Mesendoderm (in vitro differentiated cells): ENCODE measurements around the gene ITGAL.

Experiments
- DNase-seq: peaks from one replicate; pipeline ENCODE4 v3.0.0; 2013
- H2AK5ac ChIP-seq: 2 replicates; pipeline ENCODE4 v1.6.1; 2013; ENCODE audit warnings: low read length, inconsistent platforms
- H2BK120ac ChIP-seq: 2 replicates; pipeline ENCODE4 v1.6.1; 2013; ENCODE audit warnings: low read depth, mild to moderate bottlenecking, low read length, moderate library complexity, mixed read lengths
- H2BK15ac ChIP-seq: replicated peaks from 2 replicates; pipeline ENCODE4 v1.6.1; 2013; ENCODE audit warnings: low read depth, mild to moderate bottlenecking, moderate library complexity
- H2BK5ac ChIP-seq: 2 replicates; pipeline ENCODE4 v1.6.1; 2013; ENCODE audit warnings: low read length, inconsistent platforms
- H3K18ac ChIP-seq: 2 replicates; pipeline ENCODE4 v1.6.1; 2013; ENCODE audit warnings: mild to moderate bottlenecking, low read length, mixed read lengths
- H3K23ac ChIP-seq: one replicate; pipeline ENCODE4 v1.6.1; 2013; ENCODE audit warnings: low read length
- H3K27ac ChIP-seq: 2 replicates; pipeline ENCODE4 v1.5.1; 2013; ENCODE audit warnings: low read depth, mild to moderate bottlenecking, inconsistent platforms, low read length, moderate library complexity
- H3K27me3 ChIP-seq: 2 replicates; pipeline ENCODE4 v1.6.1; 2013; ENCODE audit warnings: low read length, control low read depth, mild to moderate bottlenecking, inconsistent platforms; ENCODE audit not compliant: insufficient read depth, poor library complexity
- H3K36me3 ChIP-seq: 2 replicates; pipeline ENCODE4 v1.6.1; 2013; ENCODE audit warnings: low read length, inconsistent platforms; ENCODE audit not compliant: control insufficient read depth, insufficient read depth
- H3K4ac ChIP-seq: one replicate; pipeline ENCODE4 v1.6.1; 2013; ENCODE audit warnings: low read depth, mild to moderate bottlenecking, low read length, moderate library complexity
- H3K4me1 ChIP-seq: 2 replicates; pipeline ENCODE4 v1.6.1; 2013; ENCODE audit warnings: low read depth, low read length, inconsistent platforms; ENCODE audit not compliant: control insufficient read depth
- H3K4me2 ChIP-seq: 2 replicates; pipeline ENCODE4 v1.6.1; 2013; ENCODE audit warnings: low read length
- H3K4me3 ChIP-seq: 2 replicates; pipeline ENCODE4 v1.5.1; 2013; ENCODE audit warnings: mild to moderate bottlenecking, low read length
- H3K56ac ChIP-seq: one replicate; pipeline ENCODE4 v1.6.1; 2013; ENCODE audit warnings: low read length
- H3K79me1 ChIP-seq: 2 replicates; pipeline ENCODE4 v1.6.1; 2013; ENCODE audit warnings: low read length, inconsistent platforms
- H3K79me2 ChIP-seq: 2 replicates; pipeline ENCODE4 v1.6.1; 2013; ENCODE audit warnings: mild to moderate bottlenecking, low read length; ENCODE audit not compliant: control insufficient read depth, insufficient read depth
- H3K9ac ChIP-seq: 2 replicates; pipeline ENCODE4 v1.6.1; 2013; ENCODE audit warnings: low read length, inconsistent platforms
- H4K5ac ChIP-seq: one replicate; pipeline ENCODE4 v1.6.1; 2013; ENCODE audit warnings: low read length
- H4K8ac ChIP-seq: one replicate; pipeline ENCODE4 v1.6.1; 2013; ENCODE audit warnings: low read depth, mild to moderate bottlenecking, control low read depth, low read length, moderate library complexity
- WGBS: extraction: QIAGEN DNeasy Blood & Tissue Kit; methylation state at CpG from one replicate; pipeline ENCODE4 v1.1.7; 2013; ENCODE audit warnings: low lambda C conversion rate, missing lambda C conversion rate; ENCODE audit not compliant: insufficient coverage; ENCODE audit errors: extremely low coverage; 5-methylcytosine and 5-hydroxymethylcytosine counted together

The ITGAL gene

GRCh38 chr16:30511509-30511908 is 39.0 kb downstream of the ITGAL start:
- no peak overlapping the region for H4K8ac ChIP-seq
- H3K4ac ChIP-seq: no peak overlapping the region
- no peak overlapping the region for H3K4me3 ChIP-seq
- no peaks in the 10 kb centered on the region for H3K4me1 ChIP-seq
- no peak overlapping the region for H2BK5ac ChIP-seq
- no CpG with 5 or more reads among the region's 3 CpGs for WGBS
- H3K9ac ChIP-seq: no peak overlapping the region
- no peaks in the 10 kb centered on the region for H3K36me3 ChIP-seq
- H2BK120ac ChIP-seq: no peak overlapping the region
- no peak overlapping the region for H2BK15ac ChIP-seq
- no peak overlapping the region for H3K4me2 ChIP-seq
- H2AK5ac ChIP-seq: no peak overlapping the region
- no peak overlapping the region for H3K56ac ChIP-seq
- no peak overlapping the region for H3K23ac ChIP-seq
- no peaks in the 10 kb centered on the region for H3K79me2 ChIP-seq
- H3K27ac ChIP-seq: no peak overlapping the region
- H3K27me3 ChIP-seq: no peaks in the 10 kb centered on the region
- H4K5ac ChIP-seq: no peak overlapping the region
- DNase-seq: no peak
- no peak overlapping the region for H3K18ac ChIP-seq
- no peaks in the 10 kb centered on the region for H3K79me1 ChIP-seq

- no peak overlapping the region for H4K5ac ChIP-seq
- no CpG with 5 or more reads among the region's 2 CpGs for WGBS
- H2BK120ac ChIP-seq: no peak overlapping the region
- no peaks in the 10 kb centered on the region for H3K79me2 ChIP-seq
- H3K18ac ChIP-seq: no peak overlapping the region
- H3K4me2 ChIP-seq: no peak overlapping the region
- no peak overlapping the region for H3K4ac ChIP-seq
- H3K36me3 ChIP-seq: no peaks in the 10 kb centered on the region
- H3K56ac ChIP-seq: no peak overlapping the region
- no peak overlapping the region for H3K23ac ChIP-seq
- H3K4me1 ChIP-seq: no peaks in the 10 kb centered on the region
- no peaks in the 10 kb centered on the region for H3K79me1 ChIP-seq
- no peak overlapping the region for H2BK5ac ChIP-seq
- no peak overlapping the region for H4K8ac ChIP-seq
- H2AK5ac ChIP-seq: no peak overlapping the region
- no peak overlapping the region for H3K9ac ChIP-seq
- no peaks in the 10 kb centered on the region for H3K27me3 ChIP-seq
- no peak overlapping the region for H3K4me3 ChIP-seq
- DNase-seq: no peak
- no peak overlapping the region for H3K27ac ChIP-seq
- H2BK15ac ChIP-seq: no peak overlapping the region
Observed at GRCh38 chr16:30515275-30515674, 42.7 kb downstream of the ITGAL start.

- no peak overlapping the region for H4K5ac ChIP-seq
- H3K56ac ChIP-seq: no peak overlapping the region
- H3K79me1 ChIP-seq: no peaks in the 10 kb centered on the region
- no peak overlapping the region for H3K23ac ChIP-seq
- H4K8ac ChIP-seq: no peak overlapping the region
- H3K18ac ChIP-seq: no peak overlapping the region
- no peak overlapping the region for H2BK15ac ChIP-seq
- no peak overlapping the region for H2AK5ac ChIP-seq
- H3K36me3 ChIP-seq: no peaks in the 10 kb centered on the region
- no peak overlapping the region for H3K4me2 ChIP-seq
- H3K27me3 ChIP-seq: no peaks in the 10 kb centered on the region
- no peak overlapping the region for H3K9ac ChIP-seq
- WGBS: no CpG with 5 or more reads among the region's 10 CpGs
- no peak overlapping the region for H2BK120ac ChIP-seq
- H3K4me3 ChIP-seq: no peak overlapping the region
- DNase-seq: no peak
- H3K4me1 ChIP-seq: no peaks in the 10 kb centered on the region
- no peak overlapping the region for H3K27ac ChIP-seq
- no peaks in the 10 kb centered on the region for H3K79me2 ChIP-seq
- no peak overlapping the region for H3K4ac ChIP-seq
- no peak overlapping the region for H2BK5ac ChIP-seq
Observed at GRCh38 chr16:30518552-30518951, 46.0 kb downstream of the ITGAL start.

- H2BK120ac ChIP-seq: no peak overlapping the region
- no peak overlapping the region for H2BK15ac ChIP-seq
- H3K36me3 ChIP-seq: no peaks in the 10 kb centered on the region
- H2BK5ac ChIP-seq: no peak overlapping the region
- H3K79me1 ChIP-seq: no peaks in the 10 kb centered on the region
- H2AK5ac ChIP-seq: no peak overlapping the region
- no peak overlapping the region for H3K4ac ChIP-seq
- H3K79me2 ChIP-seq: no peaks in the 10 kb centered on the region
- H3K23ac ChIP-seq: no peak overlapping the region
- H3K9ac ChIP-seq: no peak overlapping the region
- H3K4me3 ChIP-seq: no peak overlapping the region
- H3K4me2 ChIP-seq: no peak overlapping the region
- H3K27ac ChIP-seq: no peak overlapping the region
- DNase-seq: no peak
- no CpG with 5 or more reads among the region's 20 CpGs for WGBS
- no peaks in the 10 kb centered on the region for H3K4me1 ChIP-seq
- no peak overlapping the region for H3K18ac ChIP-seq
- H4K5ac ChIP-seq: no peak overlapping the region
- H3K56ac ChIP-seq: no peak overlapping the region
- no peaks in the 10 kb centered on the region for H3K27me3 ChIP-seq
- no peak overlapping the region for H4K8ac ChIP-seq
Observed at GRCh38 chr16:30519120-30520049, 46.8 kb downstream of the ITGAL start.

GRCh38 chr16:30521476-30521872 is 48.9 kb downstream of the ITGAL start:
- Histone ChIP-seq H2BK5ac (no peak overlapping the region), H3K4me1 (peaks cover 2% of the 10 kb centered on the region), H3K4me3 (no peak overlapping the region), H3K56ac (no peak overlapping the region), H3K27ac (no peak overlapping the region), H2BK120ac (no peak overlapping the region), H3K4me2 (no peak overlapping the region), H3K27me3 (no peaks in the 10 kb centered on the region), H3K18ac (no peak overlapping the region), H2BK15ac (no peak overlapping the region), H3K4ac (no peak overlapping the region), H3K36me3 (peaks cover 3% of the 10 kb centered on the region), H2AK5ac (no peak overlapping the region), H4K5ac (no peak overlapping the region), H3K79me2 (no peaks in the 10 kb centered on the region), H3K79me1 (no peaks in the 10 kb centered on the region), H4K8ac (no peak overlapping the region), H3K9ac (no peak overlapping the region), H3K23ac (no peak overlapping the region)
- no CpG with 5 or more reads among the region's 7 CpGs for WGBS
- DNase-seq: no peak
